Astrocyte of the cerebellum (primary cell): Measurements from ENCODE around the gene MAPK10.

Experiments
- DNase-seq: peaks from one replicate; pipeline ENCODE4 v3.0.0-alpha.2; 2011; ENCODE audit warnings: low read depth
- H3K4me3 ChIP-seq: 2 replicates; pipeline ENCODE4 v1.5.1; 2011; ENCODE audit warnings: mild to moderate bottlenecking, low read depth, low read length, moderate library complexity
- in situ Hi-C: cut with HindIII; loops from 2 replicates; pipeline ENCODE4 v1.10.0; 2017; ENCODE audit warnings: low sequenced_read_pairs
- TF ChIP-seq, protein P1 (sequence below): IDR thresholded peaks from 2 replicates; pipeline ENCODE4 v1.5.1; 2012; ENCODE audit warnings: low read length, low read depth, moderate library complexity, mild to moderate bottlenecking; ENCODE audit errors: missing control alignments

Gene MAPK10

DNA sequence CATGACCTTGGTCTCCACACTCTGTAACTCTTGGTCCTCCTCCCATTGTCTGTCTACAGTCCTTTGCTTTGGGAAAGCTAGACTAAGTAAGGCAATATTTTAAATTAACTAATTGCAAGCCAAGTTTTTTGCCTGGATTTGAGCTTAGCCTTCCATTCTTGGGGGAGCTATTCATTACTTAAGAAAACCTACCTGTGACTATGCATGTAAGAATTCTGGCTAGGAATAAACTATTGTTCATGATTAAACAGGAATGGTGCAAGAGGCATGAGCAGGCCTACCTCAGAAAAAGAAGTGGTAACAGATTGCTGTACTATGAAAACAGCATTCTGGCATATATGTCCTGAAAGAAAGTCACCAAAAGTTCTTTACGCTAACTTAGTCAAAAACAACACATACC, 309.4 kb downstream of the MAPK10 start:
- no peak for DNase-seq
- in situ Hi-C loops: no loop called here
- TF ChIP-seq, protein P1, sequence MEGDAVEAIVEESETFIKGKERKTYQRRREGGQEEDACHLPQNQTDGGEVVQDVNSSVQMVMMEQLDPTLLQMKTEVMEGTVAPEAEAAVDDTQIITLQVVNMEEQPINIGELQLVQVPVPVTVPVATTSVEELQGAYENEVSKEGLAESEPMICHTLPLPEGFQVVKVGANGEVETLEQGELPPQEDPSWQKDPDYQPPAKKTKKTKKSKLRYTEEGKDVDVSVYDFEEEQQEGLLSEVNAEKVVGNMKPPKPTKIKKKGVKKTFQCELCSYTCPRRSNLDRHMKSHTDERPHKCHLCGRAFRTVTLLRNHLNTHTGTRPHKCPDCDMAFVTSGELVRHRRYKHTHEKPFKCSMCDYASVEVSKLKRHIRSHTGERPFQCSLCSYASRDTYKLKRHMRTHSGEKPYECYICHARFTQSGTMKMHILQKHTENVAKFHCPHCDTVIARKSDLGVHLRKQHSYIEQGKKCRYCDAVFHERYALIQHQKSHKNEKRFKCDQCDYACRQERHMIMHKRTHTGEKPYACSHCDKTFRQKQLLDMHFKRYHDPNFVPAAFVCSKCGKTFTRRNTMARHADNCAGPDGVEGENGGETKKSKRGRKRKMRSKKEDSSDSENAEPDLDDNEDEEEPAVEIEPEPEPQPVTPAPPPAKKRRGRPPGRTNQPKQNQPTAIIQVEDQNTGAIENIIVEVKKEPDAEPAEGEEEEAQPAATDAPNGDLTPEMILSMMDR: no peak
- H3K4me3 ChIP-seq: no peak overlapping the region

DNA sequence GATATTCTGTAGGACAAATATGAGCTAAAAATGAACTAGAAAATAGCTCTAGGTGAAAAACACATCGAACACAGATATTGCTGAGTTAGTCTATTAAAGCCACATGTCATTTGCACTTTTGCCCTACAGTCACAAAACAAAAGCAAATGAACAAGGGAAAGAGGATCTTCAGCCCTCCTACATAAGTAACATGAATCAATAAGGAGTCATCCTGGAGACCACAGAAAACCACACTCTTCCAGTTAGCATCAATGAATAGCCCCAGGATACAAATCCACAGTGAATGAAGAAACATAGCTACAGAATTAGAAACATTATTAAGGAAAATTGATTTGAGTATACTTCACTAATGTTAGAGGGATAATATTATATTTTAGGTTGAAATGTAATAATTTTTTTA, 311.4 kb downstream of the MAPK10 start:
- peak; percentile 20 for DNase-seq
- in situ Hi-C loops: no loop called here
- no peak overlapping the region for H3K4me3 ChIP-seq
- TF ChIP-seq, protein P1: no peak

DNA sequence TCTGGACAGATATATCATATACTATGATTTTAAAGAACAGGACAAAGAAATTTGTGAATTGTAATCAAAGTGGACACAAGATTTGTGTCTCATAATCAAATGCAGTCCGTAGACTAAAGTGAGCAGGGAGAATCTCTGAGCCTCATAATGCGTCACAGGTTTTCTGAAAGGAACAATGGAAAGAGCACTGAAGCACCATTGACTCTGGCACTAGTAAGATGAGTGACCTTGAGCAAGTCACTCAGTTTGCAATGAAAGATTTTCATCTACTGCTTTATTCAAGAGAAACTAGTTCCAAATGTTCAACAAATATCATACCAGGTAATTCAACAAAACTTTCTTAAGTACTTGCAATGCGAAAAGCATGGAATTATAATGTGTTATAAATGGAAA, 315.3 kb downstream of the MAPK10 start:
- in situ Hi-C loops: no loop called here
- TF ChIP-seq, protein P1: no peak
- no peak overlapping the region for H3K4me3 ChIP-seq
- no peak for DNase-seq

DNA sequence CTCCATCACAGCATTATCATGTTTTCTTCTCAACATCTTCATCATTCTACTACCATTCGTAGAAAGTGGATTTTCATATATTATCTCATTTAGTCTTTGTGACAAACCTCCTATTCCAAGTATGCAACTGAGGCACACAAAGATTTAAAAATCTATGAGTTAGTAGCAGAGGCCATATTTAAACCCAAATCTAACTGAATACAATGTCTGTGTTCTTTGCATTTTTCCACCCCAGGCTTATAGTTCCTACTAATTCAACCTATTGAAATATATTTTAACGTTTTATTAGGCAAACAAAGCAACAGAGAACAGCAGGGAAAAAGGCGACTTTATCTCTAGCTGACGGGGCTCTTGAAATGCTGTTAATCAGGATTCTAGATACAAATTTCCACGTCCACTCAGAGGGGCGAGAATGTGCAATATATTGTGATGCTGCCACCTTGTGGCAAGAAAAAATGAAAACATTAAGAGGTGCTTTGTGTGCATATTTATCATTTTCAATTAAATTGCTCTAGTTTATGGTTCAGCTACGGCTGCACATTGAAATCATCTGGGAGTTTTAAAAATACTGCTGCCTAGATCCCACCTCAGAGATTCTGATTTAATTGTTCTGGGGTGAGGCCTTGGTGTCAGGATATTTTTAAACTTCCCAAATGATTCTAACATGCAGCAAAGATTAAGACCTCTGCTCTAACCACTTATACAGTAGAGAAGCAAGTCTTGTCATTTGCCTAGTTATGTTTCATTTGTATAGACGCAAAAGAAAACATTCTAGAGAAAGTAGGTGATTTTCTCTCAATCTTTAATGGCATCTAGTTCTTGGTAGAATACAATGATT, 315.9 kb downstream of the MAPK10 start:
- H3K4me3 ChIP-seq: no peak overlapping the region
- TF ChIP-seq, protein P1: peak; percentile 58
- peak; percentile 45 for DNase-seq
- in situ Hi-C loops: no loop called here

DNA sequence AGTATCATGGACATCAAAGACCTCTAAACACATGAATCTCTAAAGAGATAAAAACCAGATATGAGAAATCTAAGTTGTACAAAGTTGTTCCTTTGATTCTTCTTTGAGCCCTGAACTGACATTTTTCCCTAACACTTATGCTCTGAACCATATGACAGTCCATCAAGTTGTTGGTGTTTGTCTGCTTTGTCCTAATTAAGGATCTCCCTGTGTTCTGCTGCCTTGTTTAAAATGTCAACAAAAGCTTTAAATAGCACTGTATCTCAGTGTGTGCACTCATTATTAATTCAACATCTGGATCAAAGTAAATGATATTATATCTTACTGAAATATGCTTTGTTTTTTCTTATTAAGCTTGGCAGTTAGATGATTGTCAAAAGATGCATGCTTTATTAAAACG, 321.8 kb downstream of the MAPK10 start:
- no peak for DNase-seq
- no peak overlapping the region for H3K4me3 ChIP-seq
- TF ChIP-seq, protein P1: no peak
- in situ Hi-C loops: no loop called here

DNA sequence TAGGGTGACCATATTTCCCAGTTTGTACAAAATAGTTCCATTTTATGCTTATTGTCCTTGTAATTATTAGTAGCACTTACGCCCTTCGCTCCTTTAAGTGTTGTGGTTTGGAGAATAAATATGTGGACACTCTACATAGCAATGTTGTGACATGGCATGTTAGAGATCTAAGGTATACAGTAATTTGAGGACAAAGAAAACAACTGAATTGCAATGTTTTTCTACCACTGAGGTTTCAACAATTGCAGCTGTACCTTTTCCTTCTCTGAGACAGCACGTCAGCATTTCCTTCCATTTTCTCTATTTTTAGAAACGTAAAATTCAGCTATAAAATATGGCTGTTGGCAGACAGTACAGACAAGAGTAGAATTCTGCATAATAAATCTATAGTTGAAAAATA, 323.1 kb downstream of the MAPK10 start:
- no peak overlapping the region for H3K4me3 ChIP-seq
- TF ChIP-seq, protein P1: no peak
- in situ Hi-C loops: no loop called here
- no peak for DNase-seq

DNA sequence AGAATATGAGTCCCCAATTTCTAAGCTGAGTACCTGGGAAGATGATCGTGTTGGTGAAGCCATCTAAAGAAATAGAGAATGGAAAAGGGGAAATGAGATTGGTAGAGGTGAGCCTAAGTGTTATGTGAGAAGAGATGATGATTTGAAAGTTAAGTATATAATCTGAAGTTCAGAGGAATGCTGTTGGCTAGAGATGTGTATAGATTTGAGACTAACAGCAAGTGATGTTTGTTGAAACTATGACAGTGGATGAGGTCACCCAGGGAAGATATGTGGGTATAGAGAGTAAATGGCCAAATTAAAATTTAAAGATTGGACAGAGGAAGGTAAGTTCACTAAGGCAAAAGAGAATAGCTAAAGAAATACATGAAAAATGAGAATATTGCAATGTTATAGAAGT, 324.2 kb downstream of the MAPK10 start:
- no peak for DNase-seq
- TF ChIP-seq, protein P1: no peak
- H3K4me3 ChIP-seq: no peak overlapping the region
- in situ Hi-C loops: no loop called here
